ENCODE results near the gene CHD9. TPM values are rescaled to one million over a fixed set of nuclear protein-coding genes. Genes with fewer than 3 reads are reported as not detected.

The CHD9 gene
- polyA plus RNA-seq, 3 donors, result 49.0 to 64.4 (median 62.8) TPM

DNA sequence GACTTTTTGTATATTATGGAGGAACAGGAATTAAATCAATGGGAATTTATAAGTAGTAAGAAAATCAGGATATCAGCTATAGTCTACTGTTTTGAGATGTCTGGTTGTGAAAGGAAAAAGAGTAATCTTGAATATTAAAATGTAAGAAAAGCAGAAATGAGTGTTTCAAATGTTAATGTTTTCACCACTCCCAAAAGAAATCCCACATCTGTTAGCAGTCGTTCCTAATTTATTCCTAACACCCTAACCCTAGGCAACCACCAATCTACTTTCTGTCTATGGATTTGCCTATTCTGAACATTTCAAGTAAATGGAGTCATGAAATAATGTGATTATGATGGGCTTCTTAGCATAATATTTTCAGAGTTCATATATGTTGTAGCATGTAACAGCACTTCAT is 133.0 kb downstream of the CHD9 start:
- DNase-seq, result no peak

DNA sequence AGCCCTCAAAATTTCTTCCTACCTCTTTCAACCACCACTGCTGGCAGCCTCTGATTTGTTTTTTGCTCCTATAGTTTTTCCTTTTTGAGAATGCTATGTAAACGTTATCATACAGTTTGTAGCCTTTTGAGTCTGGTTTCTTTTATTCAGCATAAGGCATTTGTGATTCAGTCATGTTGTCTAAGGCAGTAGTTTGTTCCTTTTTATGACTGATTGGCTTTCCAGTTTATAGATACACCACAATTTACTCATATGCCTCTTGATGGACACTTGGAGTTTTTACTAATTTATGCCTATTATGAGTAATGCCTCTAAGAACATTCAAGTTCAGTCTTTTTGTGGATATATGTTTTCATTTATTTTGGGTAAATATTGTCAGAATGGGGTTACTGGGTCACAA is 136.6 kb downstream of the CHD9 start:
- no peak for DNase-seq

DNA sequence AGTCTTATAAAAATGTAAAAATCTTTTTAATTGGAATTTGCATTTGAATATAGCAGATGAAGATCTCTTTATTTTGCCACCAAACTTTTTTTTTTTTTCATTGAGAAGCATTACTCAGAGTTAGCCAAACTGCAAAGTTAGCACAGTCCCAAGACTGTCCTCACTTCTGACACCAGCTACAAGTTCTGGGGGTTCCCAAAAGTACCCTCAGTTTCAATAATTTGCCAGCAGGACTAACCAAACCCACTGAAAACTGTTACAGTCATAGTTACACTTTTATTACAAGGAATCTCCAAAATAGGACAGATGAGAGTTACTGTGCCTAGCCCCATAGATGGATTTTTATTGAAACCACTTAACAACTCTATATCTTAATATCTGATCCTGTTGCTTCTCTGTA is 144.1 kb downstream of the CHD9 start:
- no peak for DNase-seq

DNA sequence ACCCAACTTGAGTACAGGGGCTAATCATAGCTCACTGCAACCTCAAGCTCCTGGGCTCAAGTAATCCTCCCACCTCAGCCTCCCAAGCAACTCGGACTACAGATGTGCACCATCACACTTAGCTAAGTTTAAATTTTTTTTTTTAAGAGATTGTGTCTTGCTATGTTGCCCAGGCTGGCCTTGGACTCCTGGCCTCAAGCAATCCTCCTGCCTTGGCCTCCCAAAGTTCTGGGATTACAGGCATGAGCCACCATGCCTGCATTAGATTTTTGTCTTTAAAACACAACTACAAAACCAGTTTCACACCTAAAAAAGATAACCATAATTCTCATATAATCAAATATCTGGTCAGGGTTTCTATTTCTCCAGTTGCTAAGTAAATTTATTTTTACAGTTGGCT is 147.1 kb downstream of the CHD9 start:
- DNase-seq, result no peak

DNA sequence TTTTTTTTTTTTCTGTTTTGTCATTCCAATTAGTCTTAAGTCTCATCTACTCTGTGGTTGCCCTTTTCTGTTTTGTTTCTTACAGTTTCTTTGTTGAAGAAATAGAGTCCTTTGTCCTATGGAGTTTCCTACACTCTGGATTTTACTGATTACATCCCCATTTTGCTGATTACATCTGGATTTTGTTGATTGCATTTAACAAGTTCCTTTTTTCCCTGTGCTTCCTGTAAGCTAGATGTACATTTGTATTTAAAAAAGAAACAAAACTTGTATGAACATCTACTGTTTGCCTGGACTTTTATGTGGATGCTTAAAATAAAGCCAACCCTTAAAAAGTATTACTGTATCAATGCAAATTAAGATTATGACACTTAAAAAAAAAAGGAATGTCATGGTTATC is 147.6 kb downstream of the CHD9 start:
- no peak for DNase-seq

DNA sequence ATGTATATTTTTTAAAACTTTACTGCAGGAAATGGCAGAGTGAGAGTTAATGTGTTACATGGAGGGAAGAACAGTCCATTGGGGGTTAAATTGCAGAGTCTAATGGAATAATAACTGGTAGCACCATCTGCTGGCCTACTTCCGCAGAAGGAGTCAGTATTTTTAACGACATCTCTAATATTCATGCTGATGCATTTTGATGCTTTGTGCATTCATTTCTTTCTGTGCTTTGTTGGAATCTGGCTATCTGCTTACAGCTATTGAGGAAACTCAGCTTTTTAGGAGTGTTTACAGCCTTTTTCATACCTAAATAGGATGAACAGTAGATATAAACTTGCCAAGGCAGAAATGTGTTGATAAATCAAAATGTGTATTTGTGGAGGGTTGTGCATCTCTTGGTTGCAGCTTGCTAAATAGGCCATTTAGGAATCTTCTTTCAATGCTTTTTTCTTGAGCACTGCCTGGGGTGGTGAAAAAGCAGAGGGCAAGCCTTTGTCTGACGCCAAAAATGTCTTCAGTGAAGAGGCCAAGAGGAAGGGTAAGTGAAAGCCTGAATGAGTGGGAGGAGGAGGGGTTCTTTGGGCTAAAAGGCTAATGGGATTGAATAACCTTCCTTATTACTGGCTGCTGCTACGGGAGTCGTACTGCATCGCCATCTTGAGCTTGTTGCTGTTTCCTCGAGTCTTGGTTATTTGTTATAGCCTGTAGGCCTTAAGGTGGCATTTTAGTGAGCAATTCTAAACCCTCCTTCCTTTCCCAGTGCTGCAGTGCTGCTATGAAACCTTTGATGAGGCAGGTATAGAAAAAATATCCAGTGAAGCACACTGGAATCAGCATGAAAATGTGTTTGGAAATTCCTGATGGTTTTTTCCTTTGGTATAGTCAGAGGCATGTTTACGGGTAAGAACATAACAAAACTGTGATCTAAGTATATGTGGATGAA is 153.3 kb downstream of the CHD9 start:
- peak; percentile 93 for DNase-seq

DNA sequence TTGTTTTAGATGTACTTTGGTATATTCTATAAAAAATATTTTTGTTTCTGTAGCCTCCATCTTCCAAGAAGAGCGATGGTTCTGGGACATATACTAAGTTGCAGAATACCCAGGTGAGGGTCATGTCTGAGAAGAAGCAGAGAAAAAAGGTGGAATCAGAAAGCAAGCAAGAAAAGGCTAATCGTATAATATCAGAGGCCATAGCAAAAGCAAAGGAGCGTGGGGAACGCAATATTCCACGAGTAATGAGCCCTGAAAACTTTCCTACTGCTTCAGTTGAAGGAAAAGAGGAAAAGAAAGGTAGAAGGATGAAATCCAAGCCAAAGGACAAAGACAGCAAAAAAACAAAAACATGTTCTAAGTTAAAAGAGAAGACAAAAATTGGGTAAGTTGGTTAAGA is 154.6 kb downstream of the CHD9 start:
- DNase-seq, result no peak

DNA sequence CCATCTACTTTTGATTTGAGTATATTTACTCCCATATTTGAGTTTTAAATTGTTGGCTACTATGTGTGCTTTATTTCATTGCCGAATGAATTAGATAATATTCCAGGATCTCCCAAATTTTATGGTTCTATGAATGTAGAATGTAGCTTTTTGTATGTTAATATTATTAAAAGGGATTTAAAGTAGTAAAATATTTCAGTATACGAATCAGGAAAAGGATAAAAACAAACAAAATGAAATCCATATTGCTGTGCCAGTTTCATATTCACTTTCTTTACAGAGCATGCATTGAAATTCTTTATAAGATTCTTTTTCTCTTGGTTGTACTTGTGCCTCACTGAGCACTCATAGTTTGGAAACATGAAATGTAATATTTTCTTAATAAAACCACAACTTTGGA is 155.1 kb downstream of the CHD9 start:
- DNase-seq, result no peak

DNA sequence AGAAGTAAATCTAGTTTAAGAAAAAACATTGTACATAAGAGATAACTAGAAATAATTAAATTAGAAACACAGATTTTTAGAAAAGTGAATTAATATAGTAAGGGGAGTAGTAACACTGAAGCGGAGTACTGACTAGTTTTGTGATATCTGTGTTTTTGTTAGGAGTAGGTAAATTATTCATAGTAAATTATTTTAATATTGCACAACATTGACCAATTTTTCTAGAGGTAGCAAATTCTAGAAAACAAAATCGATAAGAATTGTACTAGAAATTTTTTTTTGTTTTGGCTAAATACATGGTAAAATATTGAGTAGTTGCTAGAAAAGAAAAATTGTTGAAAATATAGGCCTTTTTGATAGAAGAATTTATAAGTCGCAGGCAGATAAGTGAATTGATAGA is 156.5 kb downstream of the CHD9 start:
- no peak for DNase-seq

DNA sequence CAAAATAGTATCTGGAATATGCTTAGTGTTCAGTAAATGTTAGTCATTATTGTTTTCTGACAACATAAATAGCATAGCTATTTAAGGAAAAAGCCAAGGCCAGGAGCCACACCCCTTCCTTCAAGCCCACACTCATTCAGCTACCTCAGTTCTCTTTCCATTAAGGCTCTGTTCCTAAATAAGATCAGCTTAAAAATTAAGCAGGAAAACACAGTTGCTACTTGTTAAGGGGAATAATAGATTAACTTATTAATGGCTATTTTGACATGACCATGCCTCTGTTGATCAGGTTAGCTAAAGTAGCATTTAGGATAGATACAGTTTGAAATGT is 158.1 kb downstream of the CHD9 start:
- DNase-seq, result no peak

DNA sequence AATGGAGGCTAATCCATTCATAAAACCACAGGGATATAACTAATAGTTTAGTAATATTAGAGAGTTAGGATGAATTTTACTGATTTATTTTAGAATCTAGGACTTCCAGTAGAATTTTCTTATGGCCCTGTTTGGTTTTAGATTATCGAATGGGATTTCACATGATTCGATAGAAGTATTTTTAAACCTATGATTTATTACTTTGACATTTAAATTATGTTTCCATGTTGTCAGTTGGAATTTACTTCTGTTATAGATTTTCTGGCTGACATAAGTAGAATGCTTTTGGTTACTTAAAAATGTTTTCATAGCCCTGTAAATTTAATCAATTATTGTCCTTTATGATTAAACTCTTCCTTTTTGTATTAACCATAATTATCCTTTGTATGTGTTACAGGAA is 158.8 kb downstream of the CHD9 start:
- no peak for DNase-seq

DNA sequence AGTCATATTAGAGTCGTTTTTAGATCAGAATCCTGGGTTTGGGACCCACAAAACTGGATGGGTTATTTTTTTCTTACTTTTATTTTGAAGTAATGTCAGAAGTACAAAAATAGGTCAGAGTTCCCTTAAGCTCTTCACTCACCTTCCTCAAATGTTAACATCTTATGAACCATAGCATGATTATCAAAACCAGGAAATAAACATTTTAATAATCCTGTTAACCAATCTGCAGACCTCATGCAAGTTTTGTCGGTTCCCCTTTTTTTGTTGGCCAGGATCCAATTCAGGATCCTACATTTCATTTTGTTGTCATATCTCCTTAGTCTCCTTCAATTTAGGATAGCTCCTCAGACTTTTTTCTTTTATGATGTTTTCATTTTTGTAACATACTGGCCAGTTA is 162.0 kb downstream of the CHD9 start:
- DNase-seq, result no peak

DNA sequence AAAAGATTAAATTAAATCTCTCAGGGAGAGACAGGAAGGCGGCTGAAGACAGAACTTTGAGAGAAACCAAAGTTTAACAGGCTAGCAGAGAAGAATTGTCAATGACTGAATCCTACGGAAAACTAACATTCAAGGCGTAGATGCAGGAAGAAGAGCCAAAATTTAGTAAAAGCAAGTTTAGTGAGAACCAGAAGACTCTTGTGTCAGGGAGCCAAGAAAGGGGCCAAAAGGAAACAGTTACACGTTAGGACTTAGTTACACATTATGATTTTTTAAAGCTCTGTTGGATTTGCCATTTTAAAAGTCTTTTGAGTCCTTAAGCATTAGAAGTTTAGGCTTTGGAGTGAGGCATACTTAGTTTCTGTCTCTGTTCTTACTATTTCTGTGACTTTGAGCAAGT is 164.6 kb downstream of the CHD9 start:
- DNase-seq, result no peak

DNA sequence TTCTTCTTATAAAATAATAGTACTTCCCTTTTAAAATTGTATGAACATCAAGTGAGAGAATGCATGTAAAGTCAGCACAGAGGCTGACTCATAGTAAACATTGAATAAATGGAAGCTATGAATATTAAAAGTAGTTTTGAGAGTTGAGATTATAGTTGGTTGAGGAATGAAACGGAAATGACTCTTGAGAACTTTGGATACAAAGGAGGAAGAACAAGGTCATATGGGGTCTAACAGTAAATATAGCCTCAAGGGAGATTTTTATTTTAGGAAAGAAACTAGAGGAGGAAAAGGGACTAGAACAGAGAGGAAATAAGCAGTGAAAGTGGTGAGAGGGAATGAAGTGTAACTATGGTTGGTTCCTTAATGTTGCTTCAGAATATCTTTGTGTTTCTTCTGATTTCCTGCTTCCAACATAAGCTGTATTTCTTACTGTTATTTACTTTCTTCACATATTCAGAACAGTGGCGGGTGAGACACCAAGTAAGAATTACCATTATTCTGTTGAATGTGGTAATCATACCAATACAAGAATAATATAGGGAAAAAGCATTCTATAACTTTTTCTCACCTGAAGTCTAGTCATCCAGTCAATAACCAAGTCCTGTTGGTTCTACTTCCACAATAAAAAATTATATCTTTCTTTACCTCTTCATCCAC is 165.1 kb downstream of the CHD9 start:
- no peak for DNase-seq

DNA sequence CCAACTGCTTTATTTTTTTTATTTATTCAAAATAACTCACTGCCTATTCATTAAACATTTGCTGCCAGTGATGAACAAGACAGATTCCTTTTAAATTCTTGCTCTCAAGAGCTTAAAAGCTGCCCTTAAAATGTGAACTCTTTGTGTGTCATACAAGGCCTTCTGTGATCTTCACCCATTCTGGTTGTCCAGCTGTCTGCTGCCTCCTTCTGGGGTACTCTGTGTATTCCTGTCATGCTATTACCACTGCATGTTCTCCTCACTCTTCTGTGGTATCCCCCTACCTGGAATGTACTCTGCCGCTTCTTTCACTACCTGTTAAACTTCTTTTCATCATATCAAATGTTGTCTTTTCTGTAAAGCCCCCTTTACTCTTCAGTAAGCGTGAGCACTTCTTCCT is 165.8 kb downstream of the CHD9 start:
- no peak for DNase-seq

DNA sequence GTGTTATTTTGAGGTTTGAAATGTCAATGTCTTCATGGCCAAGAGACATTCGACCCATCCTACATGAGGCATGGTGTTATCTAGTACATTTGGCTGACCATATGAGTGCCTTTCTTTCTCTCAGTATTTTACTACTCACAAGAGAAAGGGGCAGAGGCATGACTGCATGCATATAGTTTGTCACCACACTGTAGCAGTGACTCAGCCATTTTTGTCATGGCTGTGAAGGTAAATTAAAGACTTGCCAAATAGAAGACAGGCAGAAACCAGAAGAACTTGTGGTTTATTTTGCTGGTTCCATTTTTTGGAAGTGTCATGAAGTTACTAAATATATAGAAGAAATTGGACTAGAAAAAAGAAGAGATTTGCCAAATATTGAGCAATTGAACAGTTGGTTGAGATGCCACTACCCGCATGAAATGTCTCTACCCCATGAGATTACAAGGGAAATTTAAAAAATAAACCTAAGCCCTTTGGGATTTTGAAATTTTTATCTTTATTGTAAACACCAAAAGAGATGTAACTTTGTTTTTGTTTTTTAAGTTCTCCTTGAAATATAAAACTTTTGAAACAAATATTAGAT is 170.3 kb downstream of the CHD9 start:
- no peak for DNase-seq

DNA sequence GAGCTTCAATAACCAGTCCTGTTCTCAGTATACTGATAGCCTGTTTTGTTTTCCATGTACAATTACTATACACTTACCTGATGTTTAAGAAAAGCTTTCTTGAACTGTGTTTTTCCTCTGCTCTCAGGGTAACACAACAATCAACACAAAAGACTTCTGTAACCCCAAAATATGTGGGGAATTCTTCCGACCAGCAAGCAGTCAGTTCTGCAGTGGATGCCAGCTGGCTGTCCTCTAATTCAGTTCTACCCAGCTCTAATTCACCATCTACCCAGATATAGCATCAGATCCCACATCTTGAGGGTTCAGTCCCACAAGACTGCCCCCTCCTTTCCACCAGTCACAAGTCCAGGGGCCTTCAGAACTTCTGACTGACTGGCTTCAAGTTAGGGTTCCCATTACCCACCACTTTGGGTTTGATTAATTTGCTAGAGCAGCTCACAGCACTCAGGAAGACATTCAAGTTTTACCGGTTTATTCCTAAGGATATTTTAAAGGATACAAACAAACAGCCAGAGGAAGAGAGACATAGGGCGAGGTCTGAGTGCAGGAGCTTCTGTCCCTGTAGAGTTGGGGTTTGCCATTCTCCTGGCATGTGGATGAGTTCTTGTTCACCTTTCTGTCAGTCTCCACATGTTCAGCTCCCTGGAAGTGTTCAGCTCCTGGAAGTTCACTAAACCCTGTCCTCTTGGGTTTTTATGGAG is 178.2 kb downstream of the CHD9 start:
- no peak for DNase-seq

DNA sequence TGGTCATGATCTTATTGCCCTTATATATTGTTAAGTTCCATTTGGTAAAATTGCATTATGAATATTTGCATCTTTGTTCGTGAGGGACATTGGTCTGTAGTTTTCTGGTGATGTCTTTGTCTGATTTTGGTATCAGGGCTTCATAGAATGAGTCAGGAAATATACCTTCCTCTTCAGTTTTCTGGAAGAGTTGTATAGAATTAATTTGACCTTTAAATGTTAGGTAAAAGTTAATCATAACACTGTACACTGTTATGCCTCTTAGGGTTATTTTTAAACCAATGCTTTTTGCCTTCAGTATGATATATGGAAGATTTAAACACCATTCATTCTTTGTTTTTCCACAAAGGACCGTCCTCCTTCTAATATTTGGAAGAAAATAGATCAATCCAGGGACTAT is 180.0 kb downstream of the CHD9 start:
- no peak for DNase-seq

DNA sequence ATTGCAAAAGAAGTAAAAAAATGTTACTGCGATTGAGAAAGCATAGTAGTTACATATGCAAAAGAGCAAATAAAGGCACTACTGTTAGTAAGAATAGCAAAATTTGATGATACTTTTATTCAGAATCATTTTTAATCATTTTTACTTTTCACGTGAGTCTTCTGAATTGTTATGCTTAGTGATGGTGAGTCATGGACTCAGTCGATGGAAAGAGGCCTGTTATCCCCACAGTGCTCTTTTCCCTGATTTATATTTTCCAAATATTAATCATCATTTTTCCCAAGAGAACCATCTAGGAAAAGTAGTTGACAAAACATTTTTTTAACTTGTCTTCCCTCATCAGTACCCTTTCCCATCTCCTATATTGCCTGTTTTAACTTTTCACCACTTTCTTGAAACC is 181.1 kb downstream of the CHD9 start:
- DNase-seq, result no peak

DNA sequence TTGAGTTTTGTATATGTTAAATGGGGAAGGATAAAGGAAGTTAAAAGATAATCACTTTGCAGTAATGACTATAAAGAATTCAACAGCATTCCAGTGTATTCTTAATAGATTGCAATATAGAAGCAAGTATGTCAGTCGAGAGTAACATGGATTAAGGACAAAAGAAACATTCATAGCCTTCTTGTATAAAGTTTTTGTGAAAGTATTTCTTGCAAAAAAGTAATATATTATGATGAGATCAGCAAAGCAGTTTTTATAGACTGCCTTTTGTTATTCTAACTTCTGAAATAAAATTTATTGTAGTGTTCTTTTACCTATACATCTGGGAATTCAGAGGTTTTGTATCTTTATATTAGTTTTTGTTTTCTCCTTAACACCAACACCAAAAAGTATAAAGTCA is 194.5 kb downstream of the CHD9 start:
- DNase-seq, result no peak

DNA sequence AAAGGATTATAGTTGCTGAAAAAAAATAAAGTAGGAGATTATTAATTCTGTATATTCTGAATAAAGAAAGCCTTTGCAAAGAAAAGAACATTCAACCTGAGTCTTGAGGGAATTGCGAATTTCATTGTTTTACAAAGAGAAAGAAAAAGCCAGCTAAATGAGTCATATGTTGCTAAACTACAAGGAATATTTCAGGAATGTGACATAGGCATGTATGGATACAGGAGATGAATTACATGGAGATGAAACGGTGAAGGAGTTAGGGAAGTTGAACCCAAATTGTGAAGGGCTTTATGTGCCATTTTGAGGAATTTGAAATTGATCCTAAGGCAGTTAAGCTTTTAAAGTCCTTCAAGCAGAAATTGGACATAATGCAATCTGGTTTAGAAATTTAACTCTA is 202.2 kb downstream of the CHD9 start:
- no peak for DNase-seq

DNA sequence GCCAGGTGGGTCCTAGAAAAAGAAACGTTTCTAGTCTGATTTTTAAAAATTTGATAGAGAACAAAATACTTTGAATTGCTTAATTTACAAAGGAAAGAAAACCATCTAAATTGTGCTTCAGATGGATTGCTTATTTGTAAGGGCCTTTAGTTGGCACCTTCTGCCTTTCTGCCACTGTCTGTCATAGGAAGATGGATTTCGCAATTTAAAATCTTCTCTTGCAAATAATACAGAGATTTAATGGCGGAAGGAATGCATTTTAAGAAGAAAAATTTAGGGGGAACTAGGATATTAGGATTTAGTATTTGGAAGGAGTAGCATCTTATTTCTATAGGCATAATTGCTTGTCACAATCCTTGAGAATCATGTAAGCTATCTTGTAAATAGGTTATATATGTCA is 204.0 kb downstream of the CHD9 start:
- no peak for DNase-seq

DNA sequence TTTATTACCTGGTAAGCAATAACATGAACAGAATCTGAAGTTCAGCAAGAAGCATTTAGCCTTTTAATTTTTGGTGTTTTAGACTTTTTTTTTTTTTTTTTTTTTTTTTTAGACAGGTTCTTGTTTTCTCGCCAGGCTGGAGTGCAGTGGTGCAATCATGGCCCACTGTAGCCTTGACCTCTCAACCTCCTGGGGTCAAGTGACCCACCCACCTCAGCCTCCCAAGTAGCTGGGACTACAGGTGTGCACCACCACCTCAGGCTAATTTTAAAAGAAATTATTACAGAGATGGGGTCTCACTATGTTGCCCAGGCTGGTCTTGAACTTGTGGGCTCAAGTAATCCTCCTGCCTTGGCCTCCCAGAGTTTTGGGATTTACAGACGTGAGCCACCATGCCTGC is 206.5 kb downstream of the CHD9 start:
- no peak for DNase-seq
